Measurements from ENCODE around the gene CDK3.

CDK3 gene

GRCh38 chr17:76046064-76046463, 45.4 kb downstream of the CDK3 start:
- Histone ChIP-seq H3K27me3 (replicated peaks; ENCODE audit: control insufficient read depth, insufficient read depth, low read length) (no peaks in the 10 kb centered on the region), H3K4me3 (replicated peaks; ENCODE audit: low read depth, low read length) (no peak overlapping the region), H3K36me3 (ENCODE audit: control insufficient read depth, insufficient read depth, low read length) (peaks cover 50% of the 10 kb centered on the region)
- no peak for DNase-seq (ENCODE audit: extremely low read depth, insufficient read length)
- no peak for TF ChIP-seq CTCF (IDR thresholded peaks at IDR 0.05; ENCODE audit: insufficient read depth, low read length, poor library complexity, severe bottlenecking)

GRCh38 chr17:76048025-76048605, 47.5 kb downstream of the CDK3 start:
- Histone ChIP-seq H3K4me3 (replicated peaks; ENCODE audit: low read depth, low read length) (no peak overlapping the region), H3K27me3 (replicated peaks; ENCODE audit: control insufficient read depth, insufficient read depth, low read length) (no peaks in the 10 kb centered on the region), H3K36me3 (ENCODE audit: control insufficient read depth, insufficient read depth, low read length) (peaks cover 37% of the 10 kb centered on the region)
- DNase-seq (ENCODE audit: extremely low read depth, insufficient read length): no peak
- TF ChIP-seq CTCF (IDR thresholded peaks at IDR 0.05; ENCODE audit: insufficient read depth, low read length, poor library complexity, severe bottlenecking): no peak

- no peaks in the 10 kb centered on the region for H3K27me3 ChIP-seq (replicated peaks; ENCODE audit: control insufficient read depth, insufficient read depth, low read length)
- no peak for DNase-seq (ENCODE audit: extremely low read depth, insufficient read length)
- peaks cover 33% of the 10 kb centered on the region for H3K36me3 ChIP-seq (ENCODE audit: control insufficient read depth, insufficient read depth, low read length)
- no peak overlapping the region for H3K4me3 ChIP-seq (replicated peaks; ENCODE audit: low read depth, low read length)
- no peak for TF ChIP-seq CTCF (IDR thresholded peaks at IDR 0.05; ENCODE audit: insufficient read depth, low read length, poor library complexity, severe bottlenecking)
Measured at GRCh38 chr17:76048711-76049110, 48.1 kb downstream of the CDK3 start.

GRCh38 chr17:76049239-76049638, 48.6 kb downstream of the CDK3 start:
- H3K36me3 ChIP-seq (ENCODE audit: control insufficient read depth, insufficient read depth, low read length): peaks cover 31% of the 10 kb centered on the region
- no peak overlapping the region for H3K4me3 ChIP-seq (replicated peaks; ENCODE audit: low read depth, low read length)
- no peaks in the 10 kb centered on the region for H3K27me3 ChIP-seq (replicated peaks; ENCODE audit: control insufficient read depth, insufficient read depth, low read length)
- no peak for TF ChIP-seq CTCF (IDR thresholded peaks at IDR 0.05; ENCODE audit: insufficient read depth, low read length, poor library complexity, severe bottlenecking)
- DNase-seq (ENCODE audit: extremely low read depth, insufficient read length): no peak

- Histone ChIP-seq H3K4me3 (replicated peaks; ENCODE audit: low read depth, low read length) (no peak overlapping the region), H3K36me3 (ENCODE audit: control insufficient read depth, insufficient read depth, low read length) (peaks cover 28% of the 10 kb centered on the region), H3K27me3 (replicated peaks; ENCODE audit: control insufficient read depth, insufficient read depth, low read length) (no peaks in the 10 kb centered on the region)
- no peak for TF ChIP-seq CTCF (IDR thresholded peaks at IDR 0.05; ENCODE audit: insufficient read depth, low read length, poor library complexity, severe bottlenecking)
- DNase-seq (ENCODE audit: extremely low read depth, insufficient read length): no peak
Measured at GRCh38 chr17:76049836-76050537, 49.3 kb downstream of the CDK3 start.
